Inferior parietal cortex (tissue), 1 donor: ENCODE data around the gene ADIG.
A peak's percentile ranks its signal among the peaks of the same experiment; 100 is the strongest.

Source experiments
- DNase-seq: peaks from one replicate; pipeline ENCODE4 v3.0.0-alpha.2; 2016; ENCODE audit errors: extremely low spot score

The ADIG gene

GRCh38 chr20:38581013-38581412, at the start of gene ADIG:
TSS of gene ADIG (plus strand) at chr20:38581197. CDS start at chr20:38581251, 54 bp downstream.
- DNase-seq = peak; percentile 27

DNA sequence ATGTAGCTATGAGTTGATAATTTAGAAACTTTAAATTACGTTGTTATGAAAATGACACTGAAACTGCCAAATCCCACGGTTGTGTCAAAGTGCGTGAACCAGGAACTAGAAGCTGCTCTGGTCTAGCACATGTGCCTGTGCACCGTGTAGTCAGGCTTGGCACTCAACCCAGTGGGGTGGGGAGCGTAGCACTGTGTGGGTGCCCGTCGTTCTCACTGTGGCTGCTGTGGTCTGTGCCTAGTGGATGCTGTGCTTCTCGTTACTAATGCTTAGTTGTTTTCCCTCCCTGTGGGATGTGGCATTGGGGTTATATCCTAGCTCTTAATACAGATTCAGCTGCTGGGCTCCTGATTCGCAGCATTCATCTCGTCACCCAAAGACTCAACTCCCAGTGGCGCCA, 46.2 kb upstream of the ADIG start:
- no peak for DNase-seq

DNA sequence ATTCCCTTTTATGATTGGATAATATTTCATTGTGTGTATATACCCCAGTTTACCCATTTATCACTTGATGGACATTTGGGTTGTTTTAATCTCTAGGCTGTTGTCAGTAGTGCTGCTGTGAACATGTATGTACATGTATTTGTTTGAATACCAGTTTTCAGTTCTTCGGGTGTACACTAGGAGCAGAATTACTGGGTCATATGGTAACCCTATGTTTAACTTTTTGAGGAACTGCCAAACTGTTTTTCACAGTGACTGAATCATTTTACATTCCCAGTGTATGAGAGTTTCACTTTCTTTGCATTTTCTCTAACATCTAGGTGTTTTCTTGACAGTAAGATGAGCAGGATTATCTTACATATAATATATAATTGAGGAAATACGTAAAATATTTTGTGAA, 44.7 kb upstream of the ADIG start:
- no peak for DNase-seq

GRCh38 chr20:38537176-38537575, 43.8 kb upstream of the ADIG start:
- no peak for DNase-seq

GRCh38 chr20:38538789-38539188, 42.2 kb upstream of the ADIG start:
- DNase-seq = no peak

DNA sequence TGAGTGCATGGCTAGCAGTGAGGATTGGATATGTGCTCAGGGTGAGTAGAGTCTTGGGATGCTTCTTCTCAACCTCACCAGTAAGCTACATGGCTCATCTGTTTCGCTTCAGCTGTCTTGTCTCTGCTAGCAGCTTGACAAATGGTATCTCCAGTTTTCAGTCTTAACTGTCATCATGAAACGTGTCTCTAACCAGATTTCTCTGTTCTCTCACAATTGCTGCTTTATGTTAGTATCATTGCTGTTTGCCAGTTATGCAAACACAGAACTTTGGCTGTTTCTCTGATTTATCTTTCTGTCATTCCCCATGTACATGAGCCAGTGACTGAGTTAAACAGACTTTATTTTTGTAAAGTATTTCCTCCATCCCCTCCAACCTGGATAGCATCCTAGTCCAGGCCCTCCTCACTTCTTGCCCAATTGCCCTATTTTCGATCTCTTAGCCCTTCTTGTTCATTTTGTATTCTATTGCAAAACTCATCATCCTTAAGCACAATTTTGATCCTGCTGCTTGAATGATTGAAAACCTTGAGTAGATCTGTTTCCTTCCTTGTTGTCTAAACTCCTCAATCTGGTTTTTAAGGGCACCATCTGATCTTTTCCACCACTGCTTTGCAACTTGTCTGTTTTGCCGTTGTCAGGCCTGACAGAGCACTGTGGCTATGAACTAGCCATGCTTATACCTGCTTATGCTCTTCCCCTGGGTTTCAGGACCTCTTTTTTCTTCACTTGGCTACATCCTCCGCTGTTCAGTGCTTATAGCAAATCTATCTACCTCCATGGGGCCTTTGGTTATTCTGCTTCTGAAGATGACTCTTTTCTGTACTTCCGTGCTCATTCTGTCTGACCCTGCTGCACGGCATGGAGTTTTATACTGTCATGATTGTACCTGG, 37.7 kb upstream of the ADIG start:
- peak; percentile 49 for DNase-seq

DNA sequence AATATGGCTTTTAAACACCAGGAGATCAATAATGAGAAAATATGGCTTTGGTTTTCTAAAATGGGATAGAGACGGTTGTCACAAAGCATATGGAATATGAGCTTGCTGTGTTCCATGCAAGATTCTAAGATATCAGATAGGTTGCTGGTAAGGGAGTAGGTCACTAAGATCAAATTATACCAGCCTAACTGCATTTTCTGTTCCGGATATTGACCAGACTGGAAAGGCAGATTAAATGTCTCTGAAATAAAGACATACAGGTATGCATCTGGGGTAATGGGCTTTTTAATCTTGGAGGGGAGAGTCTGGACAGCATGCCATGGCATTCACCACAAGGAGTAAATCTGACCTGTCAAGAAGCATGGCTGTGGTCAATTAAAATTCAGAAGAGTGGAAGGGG, 35.2 kb upstream of the ADIG start:
- no peak for DNase-seq

GRCh38 chr20:38547288-38548085, 33.5 kb upstream of the ADIG start:
- peak; percentile 34 for DNase-seq

DNA sequence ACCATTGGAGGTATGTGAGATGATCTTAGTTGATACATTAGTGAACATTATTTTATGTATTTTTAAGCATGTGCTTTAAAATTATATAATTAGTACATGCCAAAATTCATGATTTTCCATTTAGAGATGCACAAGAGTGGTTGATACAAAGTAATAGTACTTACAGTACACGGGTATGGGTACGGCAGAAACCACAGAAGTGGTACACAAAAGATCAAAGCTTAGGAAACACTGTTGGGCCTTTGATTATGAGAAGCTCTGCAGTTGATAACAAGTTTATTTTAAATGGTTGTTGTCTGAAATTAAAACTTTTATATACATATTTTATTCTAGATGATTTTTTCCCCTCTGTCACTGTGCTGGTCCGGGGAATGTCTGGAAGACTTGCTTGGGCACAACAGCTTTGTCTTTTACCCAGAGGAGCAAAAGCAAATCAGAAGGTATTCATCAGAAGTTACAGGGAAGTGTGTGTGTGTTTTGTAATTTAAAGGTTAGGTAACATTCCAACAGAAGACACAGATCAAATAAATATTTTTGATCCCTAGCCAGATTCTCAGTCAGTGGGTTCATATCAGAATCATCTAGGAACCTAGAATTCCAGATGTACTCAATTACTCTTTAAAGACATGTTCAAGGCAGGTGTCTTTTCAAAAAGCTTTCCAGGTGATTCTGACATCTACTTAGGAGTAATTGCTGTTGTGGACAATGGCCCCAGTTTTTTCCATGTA, 32.5 kb upstream of the ADIG start:
- DNase-seq = no peak

GRCh38 chr20:38550274-38550673, 30.7 kb upstream of the ADIG start:
- no peak for DNase-seq

DNA sequence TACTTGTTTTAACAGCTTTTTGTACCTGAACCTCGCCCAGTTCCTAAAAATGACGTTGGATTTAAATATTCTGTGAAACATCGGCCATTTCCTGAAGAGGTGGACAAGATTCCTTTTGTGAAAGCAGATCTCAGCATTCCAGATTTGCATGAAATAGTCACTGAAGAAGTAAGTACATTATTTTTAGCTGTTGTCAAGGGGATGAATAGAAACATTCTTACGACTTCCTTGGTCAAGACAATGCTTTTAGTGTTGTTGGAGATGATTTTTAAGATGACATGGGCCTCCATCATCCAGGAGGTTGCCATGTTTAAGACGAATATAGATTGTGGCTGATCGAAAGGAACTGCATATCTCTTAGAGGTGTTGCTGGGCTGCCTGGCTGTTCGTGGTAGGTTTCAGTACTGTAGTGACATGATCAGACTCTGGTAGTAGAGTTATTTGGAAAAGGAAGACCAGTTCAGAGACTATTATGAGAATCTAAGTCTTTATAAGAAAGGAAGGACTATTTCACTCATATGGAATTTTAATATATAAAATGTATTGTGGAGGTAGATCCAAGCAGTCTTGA, 29.9 kb upstream of the ADIG start:
- DNase-seq = no peak

DNA sequence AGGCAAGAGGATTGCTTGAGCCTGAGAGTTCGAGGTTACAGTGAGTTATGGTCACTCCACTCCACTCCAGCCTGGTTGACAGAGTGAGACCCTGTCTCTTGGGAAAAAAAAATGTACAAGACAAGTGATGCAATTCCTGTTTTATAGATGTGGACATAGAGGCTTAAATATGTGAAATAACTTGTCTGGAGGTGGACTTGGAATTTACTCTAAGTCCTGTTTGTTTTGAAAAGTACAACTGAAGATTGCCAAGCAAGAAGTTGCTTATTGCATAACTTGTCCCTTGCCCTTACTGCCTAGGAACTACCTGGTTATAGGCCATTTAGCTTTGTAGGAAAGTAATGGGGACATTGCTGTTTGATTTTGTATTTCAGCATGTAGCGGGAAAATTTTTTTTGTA, 26.0 kb upstream of the ADIG start:
- DNase-seq = no peak

- no peak for DNase-seq
These were observed 25.6 kb upstream of the ADIG start for GRCh38 chr20:38555395-38555794.

- DNase-seq = no peak
These were observed 23.8 kb upstream of the ADIG start for GRCh38 chr20:38557174-38557573.

DNA sequence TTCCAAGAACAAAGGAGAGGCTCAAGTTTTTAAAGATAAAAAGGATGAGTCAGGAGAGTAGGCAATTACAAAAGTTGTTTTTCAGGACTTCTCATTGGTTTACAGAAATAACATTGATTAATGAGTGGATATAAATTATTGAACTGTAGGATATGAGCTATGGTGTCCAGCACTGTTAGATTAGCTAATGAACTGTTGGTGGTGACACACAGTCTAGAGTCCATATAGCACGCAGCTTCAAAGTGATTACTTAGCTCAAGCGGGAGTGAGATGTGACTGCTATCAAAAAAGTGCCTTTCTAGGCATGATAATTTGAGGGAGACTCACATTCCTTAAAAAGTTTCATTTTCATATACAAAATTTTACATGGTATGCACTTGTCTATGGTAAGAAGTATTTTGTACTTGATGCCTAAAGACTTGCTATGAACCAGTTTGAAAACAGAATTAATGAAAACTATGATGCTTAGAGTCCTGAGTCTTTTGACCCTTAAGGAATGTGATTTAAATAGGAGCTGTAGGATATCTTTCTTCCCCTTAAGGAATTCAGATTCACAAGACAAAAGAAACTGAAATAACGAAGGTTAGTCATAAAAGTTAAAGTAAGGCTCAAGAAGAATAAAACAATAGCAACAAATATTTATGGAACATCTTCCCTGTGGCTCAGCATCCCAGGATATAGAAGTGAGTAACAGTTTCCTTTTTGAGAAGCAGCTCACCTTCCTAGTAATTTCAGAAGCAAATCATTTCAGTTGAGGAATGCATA, 22.2 kb upstream of the ADIG start:
- no peak for DNase-seq

GRCh38 chr20:38559764-38560163, 21.2 kb upstream of the ADIG start:
- DNase-seq = no peak

- no peak for DNase-seq
These were observed 17.1 kb upstream of the ADIG start for GRCh38 chr20:38563802-38564431.

- no peak for DNase-seq
These were observed 16.3 kb upstream of the ADIG start for GRCh38 chr20:38564680-38565079.

DNA sequence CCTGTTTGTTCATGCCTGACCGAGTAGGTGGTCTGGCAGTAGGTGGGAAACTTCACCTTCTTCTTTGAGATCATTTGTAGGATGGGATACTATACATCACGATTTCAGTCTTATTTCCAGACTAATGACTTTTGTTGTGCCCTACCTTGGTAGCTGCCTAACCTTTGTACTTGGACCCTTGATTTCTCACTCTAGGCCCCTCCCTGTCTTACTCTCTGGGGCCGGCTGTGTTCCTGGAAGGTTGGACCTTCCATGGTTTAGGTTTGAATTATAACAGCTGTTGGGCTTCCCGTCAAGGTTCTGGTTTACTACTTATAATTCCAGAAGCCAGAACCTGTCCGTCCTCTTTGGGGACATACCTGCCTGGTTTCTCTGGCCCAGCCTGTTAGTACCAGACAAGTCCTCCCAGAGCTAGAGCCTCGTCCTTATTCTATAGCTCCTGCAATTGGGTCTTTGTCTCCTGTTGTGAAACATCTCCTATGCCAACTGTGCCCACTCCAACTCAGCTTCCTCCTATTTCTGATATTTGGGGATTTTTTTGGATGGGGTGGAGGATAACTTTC, 14.9 kb upstream of the ADIG start:
- no peak for DNase-seq
